NCI-H2107 treated with DMSO at 0.1 percent for 48 hours (cell line): ENCODE results near the gene TBXA2R.

Experiments used
- DNase-seq: peaks from one replicate; lab custom pipeline; 2025; ENCODE audit not compliant: unreplicated experiment; lab: John Stamatoyannopoulos, UW

TBXA2R gene

GRCh38 chr19:3607303-3608078 is 816 bp upstream of the TBXA2R start:
- DNase-seq = no peak

DNA sequence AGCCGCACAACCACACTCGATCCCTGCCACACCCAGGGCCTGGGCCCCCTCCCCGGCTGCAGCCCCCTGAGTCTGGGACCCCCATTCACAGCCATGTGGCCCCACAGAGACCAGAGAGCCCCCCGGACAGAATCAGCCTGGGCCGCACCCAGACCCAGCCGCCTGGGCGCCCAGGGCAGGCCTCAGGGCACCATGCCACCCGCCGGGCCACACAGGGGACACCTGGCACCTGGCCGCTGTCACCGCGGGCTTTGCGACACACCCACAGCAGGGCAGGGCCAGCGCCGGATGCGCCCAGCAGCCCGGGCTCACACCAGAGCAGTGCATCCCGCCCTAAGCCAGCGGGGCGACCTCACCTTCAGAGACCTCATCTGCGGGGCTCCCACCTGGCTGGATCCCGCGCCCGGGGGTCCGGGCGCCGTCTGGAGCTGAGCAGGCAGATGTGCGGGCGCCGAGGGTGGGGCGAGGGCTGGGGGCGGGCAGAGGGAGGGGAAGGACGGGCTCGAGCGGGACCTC is 443 bp downstream of the TBXA2R start:
- DNase-seq = no peak

DNA sequence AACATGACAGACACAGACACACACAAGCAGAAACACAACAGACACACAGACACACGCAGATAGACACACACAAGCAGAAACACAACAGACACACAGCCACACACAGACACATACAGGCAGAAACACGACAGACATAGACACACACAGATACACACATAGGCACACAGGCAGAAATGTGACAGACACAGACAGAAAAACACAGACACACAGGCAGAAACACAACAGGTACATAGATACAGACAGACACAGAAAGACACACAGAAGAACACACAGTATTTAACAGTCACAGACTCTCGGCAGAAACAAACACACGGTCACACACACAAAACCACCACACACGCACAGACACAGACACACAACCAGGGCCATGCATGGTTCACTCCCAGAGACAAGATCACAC is 905 bp downstream of the TBXA2R start:
- no peak for DNase-seq

- DNase-seq = no peak
Measured at GRCh38 chr19:3605361-3605760, 1.3 kb downstream of the TBXA2R start.

GRCh38 chr19:3604987-3605343 is 1.7 kb downstream of the TBXA2R start:
- DNase-seq = no peak

DNA sequence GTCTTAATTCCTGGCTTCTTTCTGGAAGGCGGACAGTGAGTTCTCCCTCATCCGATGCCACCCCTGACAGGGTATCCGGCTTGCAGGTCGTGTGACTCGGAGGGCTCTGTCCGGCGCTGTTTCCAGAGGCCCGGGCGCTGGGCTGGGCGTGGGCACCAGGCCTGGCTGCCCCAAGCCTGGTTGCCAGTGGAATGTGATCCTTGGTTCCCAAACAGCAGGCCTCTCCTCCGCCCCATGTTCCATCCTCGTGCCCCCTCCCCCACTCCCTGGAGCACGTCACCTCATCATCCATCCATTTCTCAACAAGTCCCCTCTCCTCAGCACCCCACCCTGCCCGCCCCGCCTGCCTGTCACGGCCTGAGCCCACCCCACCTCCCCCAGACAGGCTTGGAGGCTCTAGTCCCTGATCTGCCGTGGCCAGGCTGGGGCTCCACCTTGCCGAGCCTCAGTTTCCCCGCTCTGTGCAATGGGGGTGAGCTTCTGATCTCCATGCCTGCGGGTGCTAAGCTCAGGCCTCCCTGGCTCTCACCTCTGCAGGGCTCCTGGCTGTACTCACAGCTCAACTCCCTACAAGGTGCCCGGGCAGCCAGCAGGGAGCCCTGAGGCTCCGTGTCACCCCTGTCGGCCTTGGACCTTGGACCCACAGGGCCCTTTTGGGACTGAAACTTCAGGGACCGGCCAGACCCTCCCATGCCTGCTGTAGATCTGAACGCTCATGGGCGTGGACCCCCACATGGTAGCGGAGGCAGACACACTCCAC is 2.3 kb downstream of the TBXA2R start:
- no peak for DNase-seq

DNA sequence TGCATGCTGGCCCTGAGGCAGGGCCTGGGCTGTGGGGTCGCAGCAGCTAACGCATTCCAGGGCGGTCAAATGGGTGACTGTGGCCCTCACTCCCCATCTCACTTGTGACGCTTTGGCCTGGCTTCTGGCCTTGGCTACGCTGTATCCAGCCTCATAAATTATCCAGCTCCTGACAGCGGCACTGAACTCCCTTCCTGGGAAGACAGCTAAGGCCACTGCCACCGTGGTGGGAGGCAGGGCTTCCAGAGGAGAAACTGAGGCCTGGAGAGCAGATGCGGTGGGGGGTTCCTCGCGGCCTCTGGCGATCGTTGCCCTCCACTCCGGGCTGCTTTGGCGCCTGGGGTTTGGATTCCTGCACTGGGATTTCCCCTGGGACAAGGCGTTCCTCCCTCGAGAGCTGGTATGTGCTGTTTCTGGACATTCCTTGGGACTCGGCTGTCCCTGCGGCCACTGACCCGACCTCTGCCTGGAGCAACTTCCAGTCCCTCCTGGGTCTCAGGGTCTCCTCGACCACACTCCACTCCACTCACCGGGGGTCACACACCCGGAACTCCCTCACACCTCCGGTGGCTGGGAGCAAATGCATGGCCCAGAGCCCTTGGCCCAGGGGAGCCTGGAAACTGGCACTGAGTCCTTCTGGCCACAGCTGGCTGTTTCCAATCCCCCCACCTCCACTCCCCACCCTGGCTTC is 3.4 kb downstream of the TBXA2R start:
- DNase-seq = no peak

GRCh38 chr19:3601021-3601420 is 5.7 kb downstream of the TBXA2R start:
- DNase-seq = no peak

DNA sequence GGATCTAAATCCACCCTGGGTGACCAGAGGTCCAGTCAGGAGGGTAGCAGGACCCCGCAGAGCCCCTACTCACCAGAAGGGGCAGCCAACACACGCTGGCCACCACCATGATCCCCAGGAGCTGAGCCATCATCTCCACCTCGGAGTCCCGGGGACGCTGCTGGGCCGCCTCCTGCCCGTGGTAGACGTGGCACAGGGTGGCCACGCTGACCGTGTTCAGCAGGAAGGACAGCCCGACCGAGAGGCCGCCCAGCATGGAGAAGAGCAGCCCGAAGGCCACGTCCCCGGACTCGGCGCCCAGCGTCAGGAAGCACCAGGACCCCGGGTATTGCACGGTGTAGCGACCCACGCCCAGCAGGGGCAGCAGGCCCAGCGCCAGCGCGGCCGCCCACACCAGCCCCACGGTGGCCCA is 6.9 kb downstream of the TBXA2R start:
- no peak for DNase-seq

GRCh38 chr19:3595521-3596061 is 11.1 kb downstream of the TBXA2R start:
- DNase-seq = no peak

- DNase-seq = no peak
Measured at GRCh38 chr19:3593156-3593555, 13.5 kb downstream of the TBXA2R start.

DNA sequence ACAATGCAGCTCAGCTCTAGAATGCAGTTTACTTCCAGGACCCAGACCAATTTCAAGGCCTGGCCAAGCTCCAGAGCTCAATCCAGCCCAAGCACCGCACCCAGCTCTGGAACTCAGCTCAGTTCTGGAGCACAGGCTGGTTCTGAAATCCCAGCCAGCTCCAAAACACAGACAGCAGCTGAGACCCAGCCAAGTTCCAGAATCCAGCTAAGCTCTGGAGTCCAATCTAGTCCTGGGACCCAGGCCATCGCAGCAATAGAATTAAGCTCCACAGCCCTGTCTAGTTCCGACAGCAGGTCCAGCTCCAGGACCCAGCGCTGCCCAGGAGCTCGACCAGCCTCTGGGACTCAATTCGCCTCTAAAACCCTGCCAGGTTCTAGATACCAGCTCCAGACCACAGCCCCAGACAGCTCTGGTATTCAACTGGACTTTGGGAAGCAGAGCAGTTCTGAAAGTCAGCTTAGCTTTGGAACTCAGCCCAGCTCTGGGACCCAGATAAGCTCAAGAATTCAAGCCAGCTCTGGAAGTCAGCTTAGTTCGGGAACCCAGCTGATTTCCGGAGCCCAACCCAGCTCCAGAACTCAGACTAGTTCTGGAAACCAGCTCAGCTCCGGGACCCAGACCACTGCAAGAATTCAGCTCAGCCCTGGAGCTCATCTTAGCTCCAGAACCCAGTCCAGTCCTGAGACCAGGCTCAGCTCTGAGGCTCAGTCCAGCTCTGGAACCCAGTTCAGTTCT is 14.6 kb downstream of the TBXA2R start:
- DNase-seq = no peak

GRCh38 chr19:3590991-3591659 is 15.6 kb downstream of the TBXA2R start:
- DNase-seq = no peak

GRCh38 chr19:3589949-3590348 is 16.7 kb downstream of the TBXA2R start:
- no peak for DNase-seq

DNA sequence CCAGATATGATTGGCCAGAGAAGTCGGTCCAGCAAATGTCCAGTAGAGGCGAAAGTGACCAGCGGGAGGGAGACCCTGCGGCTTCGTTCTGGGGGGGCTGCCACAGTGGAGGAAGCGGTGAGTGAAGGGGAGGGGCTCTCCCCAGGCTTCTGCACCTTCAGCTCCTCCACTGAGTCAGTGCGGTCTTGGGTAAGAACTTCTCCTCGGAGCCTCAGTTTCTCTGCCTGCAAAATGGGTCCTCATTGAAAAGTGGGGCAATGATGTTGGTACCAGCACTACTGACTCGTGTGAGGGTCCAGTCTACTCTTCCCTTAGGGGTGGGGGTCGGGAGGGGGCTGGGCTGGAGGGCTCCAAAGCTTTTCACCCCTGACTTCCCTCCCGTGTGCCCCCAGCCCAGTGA is 17.2 kb downstream of the TBXA2R start:
- DNase-seq = no peak

DNA sequence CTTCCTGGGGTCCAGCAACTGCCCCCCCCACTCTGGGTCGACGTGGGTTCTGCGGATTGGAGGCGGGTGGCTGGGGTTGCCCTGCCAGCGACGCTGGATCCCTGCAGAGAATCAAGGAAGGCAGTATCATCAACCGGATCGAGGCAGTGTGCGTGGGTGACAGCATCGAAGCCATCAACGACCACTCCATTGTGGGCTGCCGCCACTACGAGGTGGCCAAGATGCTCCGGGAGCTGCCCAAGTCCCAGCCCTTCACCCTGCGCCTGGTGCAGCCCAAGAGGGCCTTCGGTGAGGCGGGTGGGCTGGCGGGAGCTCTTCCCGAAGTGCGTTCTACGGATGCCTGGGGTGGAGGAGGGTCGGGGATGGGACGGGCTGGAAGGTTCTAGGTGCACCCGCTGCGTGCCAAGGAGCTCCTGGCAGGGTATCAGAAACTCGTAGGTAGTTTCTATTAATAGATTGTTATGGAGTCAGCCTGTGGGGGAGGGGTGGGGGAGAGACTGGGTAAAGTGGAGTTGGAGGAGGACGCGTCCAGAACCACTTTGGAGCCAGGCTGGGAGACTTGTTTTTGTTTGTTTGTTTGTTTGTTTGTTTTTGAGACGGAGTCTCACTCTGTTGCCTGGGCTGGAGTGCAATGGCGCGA is 19.8 kb downstream of the TBXA2R start:
- no peak for DNase-seq

GRCh38 chr19:3586127-3586626 is 20.5 kb downstream of the TBXA2R start:
- DNase-seq = no peak

DNA sequence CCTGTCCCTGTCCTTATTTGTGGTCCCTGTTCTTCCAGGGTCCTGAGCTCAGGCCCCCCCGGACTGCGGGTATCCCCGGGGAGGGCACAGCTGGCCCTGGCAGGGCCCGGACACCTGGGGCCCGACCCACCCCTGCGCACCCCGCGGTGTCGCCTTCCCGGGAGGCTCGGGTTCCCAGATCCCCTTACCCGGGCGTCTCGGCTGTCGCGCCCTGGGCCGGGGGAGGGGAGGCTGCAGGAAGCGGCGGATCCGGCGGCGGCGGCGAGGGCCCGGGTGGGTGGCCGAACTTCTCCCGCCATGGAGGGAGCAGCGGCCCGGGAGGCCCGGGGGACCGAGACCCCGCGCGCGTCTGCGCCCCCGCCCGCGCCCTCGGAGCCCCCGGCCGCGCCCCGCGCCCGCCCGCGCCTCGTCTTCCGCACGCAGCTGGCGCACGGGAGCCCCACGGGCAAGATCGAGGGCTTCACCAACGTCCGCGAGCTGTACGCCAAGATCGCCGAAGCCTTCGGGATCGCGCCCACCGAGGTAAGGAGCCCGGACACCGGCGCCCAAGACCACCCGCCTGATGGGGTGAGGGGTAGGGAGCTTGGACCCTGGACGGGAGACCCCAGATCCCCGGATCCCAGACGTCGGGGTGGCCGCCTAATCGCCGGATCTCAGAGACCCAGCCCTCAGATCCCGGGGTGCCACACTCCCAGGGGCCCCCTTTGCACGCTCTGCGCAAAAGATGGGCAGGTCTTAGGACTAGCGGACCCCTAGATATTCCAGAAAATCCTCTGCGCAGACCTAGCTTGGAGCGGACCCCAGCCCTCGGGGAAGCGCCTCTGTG is 21.2 kb downstream of the TBXA2R start, which contains the start of gene GIPC3:
TSS of gene GIPC3 (plus strand) at position 178 of the 826 bp plus-strand sequence. CDS start at position 298, 120 bp downstream.
- no peak for DNase-seq
